Right lobe of liver (tissue), 6 donors: ENCODE data around the gene NATD1. TPM values are rescaled to one million over a fixed set of nuclear protein-coding genes. Genes with fewer than 3 reads are reported as not detected.

Experiments
- ATAC-seq, 4 donors: fragments of 200-7000 bp; cut with Tn5 transposase; one replicate each; pipeline ENCODE4 v1.9.1; 2020; ENCODE audit warnings: mild to moderate bottlenecking in 4 of 4, moderate library complexity in 4 of 4
- DNase-seq, 3 donors: peaks; one replicate each; pipeline ENCODE4 v3.0.0-alpha.2; 2020
- H3K27ac ChIP-seq, 3 donors: fragments of 200-600 bp; one replicate each; pipeline ENCODE4 v1.8.0; 2022
- H3K27me3 ChIP-seq, 2 donors: fragments of 200-600 bp; one replicate each; pipeline ENCODE4 v1.8.0; 2022
- H3K36me3 ChIP-seq, 4 donors: fragments of 200-600 bp; sonication (generic) in 1 of 4; one replicate each; pipeline versions ENCODE4 v1.5.1 to v1.8.0; 2017 to 2022; ENCODE audit warnings: control low read depth in 1 of 4
- H3K4me1 ChIP-seq, 4 donors: fragments of 200-600 bp; sonication (generic) in 1 of 4; one replicate each; pipeline versions ENCODE4 v1.5.1 to v1.8.0; 2017 to 2022; ENCODE audit warnings: control low read depth in 1 of 4
- H3K4me3 ChIP-seq, 3 donors: fragments of 200-600 bp; one replicate each; pipeline ENCODE4 v1.8.0; 2022
- H3K9me3 ChIP-seq, 4 donors: fragments of 200-600 bp; sonication (generic) in 1 of 4; one replicate each; pipeline versions ENCODE4 v1.5.1 to v1.8.0; 2017 to 2022; ENCODE audit warnings: control low read depth in 1 of 4
- POLR2A ChIP-seq: fragments of 450-650 bp; IDR thresholded peaks from one replicate; pipeline ENCODE4 v1.6.1; 2017; ENCODE audit warnings: antibody characterized with exemption, mild to moderate bottlenecking
- WGBS: methylation state at CpG from one replicate; pipeline ENCODE4 v1.1.6; 2018; ENCODE audit warnings: low coverage, low lambda C conversion rate; ENCODE audit not compliant: insufficient coverage; ENCODE audit errors: missing lambda C conversion rate; 5-methylcytosine and 5-hydroxymethylcytosine counted together
- intact Hi-C, 2 donors: fragments of 100-400 bp; cut with DNase I; formaldehyde crosslinking; loops; one replicate each; pipeline versions ENCODE4 v1.11.2 to v1.14.1; 2022
- total RNA-seq, 6 experiments: library from RNA; depleted of rRNA in 2 of 6; stranded (reverse); fragments of >200 nt in 2 of 6; fragmentation: NEBNext Ultra II Directional in 3 of 6; extraction: Animal tissue kit (Norgen Biotek cat#: 25700) in 3 of 6; gene quantifications; one replicate each; pipeline versions ENCODE4 v1.1.0 to v1.2.4, GENCODE V29; 2016 to 2023
- TF ChIP-seq, protein P1 (sequence below), 4 donors: fragments of 200-600 bp in 3 of 4; fragments of 450-650 bp in 1 of 4; IDR thresholded peaks; one replicate each; pipeline versions ENCODE4 v1.5.1 to v1.8.0; 2016 to 2022; ENCODE audit warnings: antibody characterized with exemption in 4 of 4, mild to moderate bottlenecking in 2 of 4
- donor health status: DM: no; HTN: yes; CAD: no.
- donor health status: DM: no; HTN: no; CAD: no.
- donor health status: DM: no; HTN: no; CAD: no.
- donor health status: DM: no; HTN: yes; CAD: no.
- donor health status: DM: no; HTN: yes; CAD: no.

NATD1 gene
- total RNA-seq, 6 experiments from 2014 or later, result 3.3 to 5.5 (median 4.7) TPM

DNA sequence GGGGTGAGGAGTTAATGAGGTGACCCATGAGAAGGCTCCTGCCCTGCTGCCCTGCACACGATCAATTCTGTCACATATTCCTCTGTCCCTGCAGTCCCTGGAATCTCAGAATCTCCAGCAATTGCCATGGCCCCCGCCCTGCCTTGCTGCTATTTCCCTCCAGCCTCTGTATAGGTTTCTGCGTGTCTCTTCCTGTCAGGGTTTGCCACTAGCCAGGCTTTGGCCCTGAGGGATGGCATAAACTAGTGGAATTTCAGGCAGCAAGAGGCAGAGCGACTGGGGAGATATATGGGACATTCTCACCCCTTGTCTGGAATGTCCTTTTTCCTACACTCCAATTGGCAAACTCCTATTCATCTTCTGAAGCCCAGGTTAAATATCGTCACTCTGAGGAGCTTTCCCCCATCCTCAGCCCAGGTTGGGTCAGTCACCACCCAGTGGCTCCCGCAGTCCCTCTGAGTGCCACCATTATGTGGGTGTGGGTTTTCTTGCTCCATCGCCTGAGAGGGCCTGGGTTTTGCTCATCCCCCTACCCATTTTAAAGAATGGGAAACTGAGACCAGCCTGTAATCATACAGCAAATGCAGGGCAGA is 15.5 kb upstream of the NATD1 start:
- Histone ChIP-seq H3K4me3 (no peak overlapping the region), H3K36me3 (no peaks in the 10 kb centered on the region), H3K27me3 (no peaks in the 10 kb centered on the region), H3K9me3 (no peaks in the 10 kb centered on the region), H3K27ac (no peak overlapping the region), H3K4me1 (no peaks in the 10 kb centered on the region)
- WGBS, result 70% methylated on average over 2 of the region's 7 CpGs
- intact Hi-C loops, result no loop called here
- TF ChIP-seq, protein P1, sequence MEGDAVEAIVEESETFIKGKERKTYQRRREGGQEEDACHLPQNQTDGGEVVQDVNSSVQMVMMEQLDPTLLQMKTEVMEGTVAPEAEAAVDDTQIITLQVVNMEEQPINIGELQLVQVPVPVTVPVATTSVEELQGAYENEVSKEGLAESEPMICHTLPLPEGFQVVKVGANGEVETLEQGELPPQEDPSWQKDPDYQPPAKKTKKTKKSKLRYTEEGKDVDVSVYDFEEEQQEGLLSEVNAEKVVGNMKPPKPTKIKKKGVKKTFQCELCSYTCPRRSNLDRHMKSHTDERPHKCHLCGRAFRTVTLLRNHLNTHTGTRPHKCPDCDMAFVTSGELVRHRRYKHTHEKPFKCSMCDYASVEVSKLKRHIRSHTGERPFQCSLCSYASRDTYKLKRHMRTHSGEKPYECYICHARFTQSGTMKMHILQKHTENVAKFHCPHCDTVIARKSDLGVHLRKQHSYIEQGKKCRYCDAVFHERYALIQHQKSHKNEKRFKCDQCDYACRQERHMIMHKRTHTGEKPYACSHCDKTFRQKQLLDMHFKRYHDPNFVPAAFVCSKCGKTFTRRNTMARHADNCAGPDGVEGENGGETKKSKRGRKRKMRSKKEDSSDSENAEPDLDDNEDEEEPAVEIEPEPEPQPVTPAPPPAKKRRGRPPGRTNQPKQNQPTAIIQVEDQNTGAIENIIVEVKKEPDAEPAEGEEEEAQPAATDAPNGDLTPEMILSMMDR (IDR thresholded peaks at IDR 0.05), result no peak
- no peak for TF ChIP-seq POLR2A
- no peak for DNase-seq
- no peak for ATAC-seq

DNA sequence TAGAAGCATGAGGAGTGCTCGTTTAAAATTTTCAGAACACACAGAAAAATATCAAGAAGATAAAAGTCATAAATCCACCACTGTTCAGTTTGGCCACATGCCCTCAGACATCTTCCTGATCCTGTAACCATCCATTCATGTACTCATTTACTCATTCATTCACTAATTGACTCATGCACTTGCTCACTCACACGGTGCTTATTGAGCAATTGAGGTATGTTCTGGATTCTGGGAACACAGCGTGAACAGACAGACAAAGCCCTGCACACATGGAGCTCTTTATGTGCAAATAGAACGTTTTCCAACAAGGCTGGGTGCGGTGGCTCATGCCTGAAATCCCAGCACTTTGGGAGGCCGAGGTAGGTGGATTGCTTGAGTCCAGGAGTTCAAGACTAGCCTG is 10.2 kb upstream of the NATD1 start:
- TF ChIP-seq, protein P1 (IDR thresholded peaks at IDR 0.05), result no peak
- TF ChIP-seq POLR2A, result no peak
- Histone ChIP-seq H3K27ac (no peak overlapping the region), H3K4me1 (no peaks in the 10 kb centered on the region), H3K36me3 (no peaks in the 10 kb centered on the region), H3K4me3 (no peak overlapping the region), H3K27me3 (no peaks in the 10 kb centered on the region), H3K9me3 (no peaks in the 10 kb centered on the region)
- 62% methylated on average over 6 of the region's 6 CpGs for WGBS
- ATAC-seq, result no peak
- no peak for DNase-seq
- intact Hi-C loops, result no loop called here

DNA sequence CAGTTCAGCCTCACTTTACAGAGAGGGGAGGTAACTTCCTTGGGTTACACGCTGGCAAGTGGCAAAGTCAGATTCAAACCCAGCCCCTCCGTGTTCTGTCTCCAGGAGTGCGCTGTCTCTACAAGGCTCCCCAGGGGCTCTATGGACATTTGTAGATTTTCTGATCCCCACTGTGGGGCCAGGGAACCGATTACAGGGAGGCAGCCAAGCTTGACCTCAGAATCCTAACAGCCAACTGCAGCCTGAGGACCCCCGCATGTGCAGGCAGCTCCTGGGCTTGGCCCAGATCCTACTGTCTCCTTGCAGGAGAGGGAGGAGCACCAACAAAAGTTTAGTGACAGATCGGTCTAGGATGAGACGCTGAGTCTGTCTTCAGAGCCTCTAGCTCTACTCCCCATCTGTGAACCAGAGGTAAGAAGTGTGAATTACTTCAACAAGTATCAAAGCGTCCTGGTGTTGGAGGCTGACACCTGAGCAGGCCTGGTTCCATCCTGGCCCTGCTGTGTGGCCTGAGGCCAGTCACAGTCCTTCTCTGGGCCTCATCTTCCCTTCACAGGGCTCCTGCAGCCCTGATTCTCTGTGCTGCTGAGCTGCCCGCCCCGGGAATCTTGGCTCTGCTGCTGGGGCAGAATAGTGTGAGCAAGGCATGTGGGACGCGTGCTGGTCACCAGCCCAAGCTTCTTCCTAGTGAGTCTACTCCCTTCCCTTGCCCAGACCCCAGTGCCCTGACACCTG is 9.2 kb upstream of the NATD1 start:
- WGBS, result 56% methylated on average over 3 of the region's 12 CpGs
- TF ChIP-seq, protein P1 (IDR thresholded peaks at IDR 0.05), result no peak
- Histone ChIP-seq H3K27me3 (no peaks in the 10 kb centered on the region), H3K4me3 (no peak overlapping the region), H3K9me3 (no peaks in the 10 kb centered on the region), H3K36me3 (no peaks in the 10 kb centered on the region), H3K4me1 (no peaks in the 10 kb centered on the region), H3K27ac (no peak overlapping the region)
- intact Hi-C loops, result no loop called here
- ATAC-seq (no peak), DNase-seq (no peak)

- intact Hi-C loops, result loop anchor here in 1 of 2 donors (10.0 kb wide), 1 partner anchor 134 kb away; the partner anchor contains the start of gene DHRS7B
- no peak for DNase-seq
- 86% methylated on average over 7 of the region's 7 CpGs for WGBS
- Histone ChIP-seq H3K9me3 (no peaks in the 10 kb centered on the region), H3K4me3 (no peak overlapping the region), H3K27ac (no peak overlapping the region), H3K27me3 (no peaks in the 10 kb centered on the region), H3K4me1 (no peaks in the 10 kb centered on the region), H3K36me3 (no peaks in the 10 kb centered on the region)
- ATAC-seq, result no peak
- TF ChIP-seq, protein P1 (IDR thresholded peaks at IDR 0.05), result no peak
- no peak for TF ChIP-seq POLR2A
Observed at GRCh38 chr17:21258593-21258992, 5.4 kb upstream of the NATD1 start.
